Measurements from ENCODE around the gene KREMEN1.

DNA sequence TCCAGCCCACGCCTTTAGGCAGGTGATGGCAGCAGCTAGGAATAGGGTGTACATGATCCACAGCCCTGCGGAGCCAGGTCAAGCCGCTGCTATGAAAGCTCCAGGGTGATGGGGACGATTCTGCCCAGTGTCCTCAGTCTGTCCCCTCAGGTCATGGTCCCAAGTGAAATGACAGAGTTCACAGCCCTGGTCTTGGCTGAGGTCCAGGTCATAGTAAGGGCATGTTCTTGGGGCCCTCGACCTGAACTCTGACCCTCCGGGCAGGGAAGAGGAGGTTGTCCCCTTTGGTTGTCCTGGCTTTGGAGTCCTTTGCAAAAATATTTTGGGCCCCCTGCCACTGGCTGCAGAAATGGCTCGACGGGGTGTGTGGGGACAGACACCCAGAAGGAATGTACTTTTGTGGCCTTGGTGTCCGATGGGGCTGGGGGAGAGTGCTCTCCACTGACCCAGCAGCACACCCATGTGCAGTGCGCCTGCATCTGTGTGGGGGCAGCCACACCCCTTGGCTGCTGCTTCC, 18.5 kb upstream of the KREMEN1 start:
- TF ChIP-seq, protein P1, sequence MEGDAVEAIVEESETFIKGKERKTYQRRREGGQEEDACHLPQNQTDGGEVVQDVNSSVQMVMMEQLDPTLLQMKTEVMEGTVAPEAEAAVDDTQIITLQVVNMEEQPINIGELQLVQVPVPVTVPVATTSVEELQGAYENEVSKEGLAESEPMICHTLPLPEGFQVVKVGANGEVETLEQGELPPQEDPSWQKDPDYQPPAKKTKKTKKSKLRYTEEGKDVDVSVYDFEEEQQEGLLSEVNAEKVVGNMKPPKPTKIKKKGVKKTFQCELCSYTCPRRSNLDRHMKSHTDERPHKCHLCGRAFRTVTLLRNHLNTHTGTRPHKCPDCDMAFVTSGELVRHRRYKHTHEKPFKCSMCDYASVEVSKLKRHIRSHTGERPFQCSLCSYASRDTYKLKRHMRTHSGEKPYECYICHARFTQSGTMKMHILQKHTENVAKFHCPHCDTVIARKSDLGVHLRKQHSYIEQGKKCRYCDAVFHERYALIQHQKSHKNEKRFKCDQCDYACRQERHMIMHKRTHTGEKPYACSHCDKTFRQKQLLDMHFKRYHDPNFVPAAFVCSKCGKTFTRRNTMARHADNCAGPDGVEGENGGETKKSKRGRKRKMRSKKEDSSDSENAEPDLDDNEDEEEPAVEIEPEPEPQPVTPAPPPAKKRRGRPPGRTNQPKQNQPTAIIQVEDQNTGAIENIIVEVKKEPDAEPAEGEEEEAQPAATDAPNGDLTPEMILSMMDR (IDR thresholded peaks at IDR 0.05; ENCODE audit: insufficient read depth, low read length): no peak
- TF ChIP-seq POLR2AphosphoS5 (IDR thresholded peaks at IDR 0.05; ENCODE audit: low read depth): no peak

All from HL-60 (cell line).